ENCODE data around the gene NLGN1. TPM values are rescaled to one million over a fixed set of nuclear protein-coding genes. Genes with fewer than 3 reads are reported as not detected.
A peak's percentile ranks its signal among the peaks of the same experiment; 100 is the strongest.

Gene NLGN1
- polyA plus RNA-seq, 3 donors = 2.2 to 4.8 (median 2.2) TPM

GRCh38 chr3:173622166-173622565 is 224.6 kb downstream of the NLGN1 start:
- DNase-seq (ENCODE audit: low read depth in 3 of 3, low spot score in 2 of 3) = no peak

- peak in 1 of 3 donors; percentile 0 for DNase-seq (ENCODE audit: low read depth in 3 of 3, low spot score in 2 of 3)
Measured at GRCh38 chr3:173624086-173624485, 226.5 kb downstream of the NLGN1 start.

- no peak for DNase-seq (ENCODE audit: low read depth in 3 of 3, low spot score in 2 of 3)
Measured at GRCh38 chr3:173630849-173631248, 233.3 kb downstream of the NLGN1 start.

- no peak for DNase-seq (ENCODE audit: low read depth in 3 of 3, low spot score in 2 of 3)
Measured at GRCh38 chr3:173632945-173633344, 235.4 kb downstream of the NLGN1 start.

- DNase-seq (ENCODE audit: low read depth in 3 of 3, low spot score in 2 of 3) = no peak
Measured at GRCh38 chr3:173635826-173636225, 238.3 kb downstream of the NLGN1 start.

- no peak for DNase-seq (ENCODE audit: low read depth in 3 of 3, low spot score in 2 of 3)
Measured at GRCh38 chr3:173639098-173639497, 241.6 kb downstream of the NLGN1 start.

GRCh38 chr3:173641696-173642095 is 244.2 kb downstream of the NLGN1 start:
- no peak for DNase-seq (ENCODE audit: low read depth in 3 of 3, low spot score in 2 of 3)

GRCh38 chr3:173644086-173645082 is 246.8 kb downstream of the NLGN1 start:
- DNase-seq (ENCODE audit: low read depth in 3 of 3, low spot score in 2 of 3) = no peak

- no peak for DNase-seq (ENCODE audit: low read depth in 3 of 3, low spot score in 2 of 3)
Measured at GRCh38 chr3:173650596-173650995, 253.1 kb downstream of the NLGN1 start.

- DNase-seq (ENCODE audit: low read depth in 3 of 3, low spot score in 2 of 3) = no peak
Measured at GRCh38 chr3:173652093-173652492, 254.5 kb downstream of the NLGN1 start.

- no peak for DNase-seq (ENCODE audit: low read depth in 3 of 3, low spot score in 2 of 3)
Measured at GRCh38 chr3:173653781-173654180, 256.2 kb downstream of the NLGN1 start.

- DNase-seq (ENCODE audit: low read depth in 3 of 3, low spot score in 2 of 3) = no peak
Measured at GRCh38 chr3:173659972-173660371, 262.4 kb downstream of the NLGN1 start.

- DNase-seq (ENCODE audit: low read depth in 3 of 3, low spot score in 2 of 3) = no peak
Measured at GRCh38 chr3:173660645-173661299, 263.2 kb downstream of the NLGN1 start.

GRCh38 chr3:173663696-173664111 is 266.2 kb downstream of the NLGN1 start:
- no peak for DNase-seq (ENCODE audit: low read depth in 3 of 3, low spot score in 2 of 3)

- DNase-seq (ENCODE audit: low read depth in 3 of 3, low spot score in 2 of 3) = no peak
Measured at GRCh38 chr3:173676094-173676493, 278.6 kb downstream of the NLGN1 start.

- no peak for DNase-seq (ENCODE audit: low read depth in 3 of 3, low spot score in 2 of 3)
Measured at GRCh38 chr3:173681188-173681678, 283.7 kb downstream of the NLGN1 start.

- DNase-seq (ENCODE audit: low read depth in 3 of 3, low spot score in 2 of 3) = no peak
Measured at GRCh38 chr3:173685456-173685855, 287.9 kb downstream of the NLGN1 start.

- DNase-seq (ENCODE audit: low read depth in 3 of 3, low spot score in 2 of 3) = no peak
Measured at GRCh38 chr3:173688216-173688842, 290.8 kb downstream of the NLGN1 start.

GRCh38 chr3:173690542-173691180 is 293.1 kb downstream of the NLGN1 start:
- no peak for DNase-seq (ENCODE audit: low read depth in 3 of 3, low spot score in 2 of 3)

GRCh38 chr3:173699353-173699752 is 301.8 kb downstream of the NLGN1 start:
- DNase-seq (ENCODE audit: low read depth in 3 of 3, low spot score in 2 of 3) = no peak

- DNase-seq (ENCODE audit: low read depth in 3 of 3, low spot score in 2 of 3) = no peak
Measured at GRCh38 chr3:173700336-173700735, 302.8 kb downstream of the NLGN1 start.
